Measurements from ENCODE around the gene CENPP. TPM values are rescaled to one million over a fixed set of nuclear protein-coding genes. Genes with fewer than 3 reads are reported as not detected.

The CENPP gene
- total RNA-seq, 4 donors from 2014 or later, result 2.9 to 8.3 (median 4.9) TPM

DNA sequence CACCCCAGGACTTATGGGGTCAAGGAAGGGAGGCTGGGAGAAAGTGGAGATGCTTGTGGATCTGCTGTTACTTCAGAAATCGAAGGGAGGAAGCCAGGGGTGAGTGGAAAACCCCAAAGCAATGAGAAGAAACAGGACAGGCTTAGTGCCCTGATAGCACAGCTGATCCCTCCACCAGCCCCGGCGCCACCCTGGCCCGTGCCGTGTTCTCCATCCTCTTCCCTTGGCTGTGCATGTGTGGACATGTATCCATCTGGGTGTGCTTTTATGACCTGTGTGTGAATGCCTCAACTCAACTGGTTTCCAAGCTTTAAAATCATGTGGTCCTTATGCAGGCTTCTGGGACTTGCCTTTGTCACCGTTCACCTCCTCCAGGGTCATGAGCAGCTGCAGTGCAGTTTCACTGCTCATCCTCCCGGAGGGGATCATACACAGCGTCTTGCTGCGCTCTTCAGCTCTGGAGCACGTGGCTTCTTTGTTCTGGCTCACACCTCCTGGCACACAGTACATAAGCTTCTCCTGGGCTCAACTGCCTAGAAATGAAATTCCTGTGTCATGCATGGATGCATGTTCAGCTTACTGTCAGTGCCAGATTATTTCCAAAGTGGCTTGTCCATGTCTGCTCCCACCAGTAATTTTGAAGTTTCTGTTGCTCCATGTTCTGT is 286.0 kb downstream of the CENPP start:
- Histone ChIP-seq H3K27ac (peak overlapping the region in 3 of 4 donors; percentile 70 to 91 (median 89)), H3K9me3 (no peaks in the 10 kb centered on the region), H3K4me1 (peaks cover 12 to 98% (median 30%) of the 10 kb centered on the region in 3 donors), H3K4me3 (no peak overlapping the region), H3K36me3 (peaks cover 0 to 35% of the 10 kb centered on the region in 2 donors), H3K27me3 (no peaks in the 10 kb centered on the region)
- no peak for TF ChIP-seq POLR2AphosphoS5 (IDR thresholded peaks at IDR 0.05)
- TF ChIP-seq EP300 (IDR thresholded peaks at IDR 0.05), result no peak
- TF ChIP-seq, protein P1, sequence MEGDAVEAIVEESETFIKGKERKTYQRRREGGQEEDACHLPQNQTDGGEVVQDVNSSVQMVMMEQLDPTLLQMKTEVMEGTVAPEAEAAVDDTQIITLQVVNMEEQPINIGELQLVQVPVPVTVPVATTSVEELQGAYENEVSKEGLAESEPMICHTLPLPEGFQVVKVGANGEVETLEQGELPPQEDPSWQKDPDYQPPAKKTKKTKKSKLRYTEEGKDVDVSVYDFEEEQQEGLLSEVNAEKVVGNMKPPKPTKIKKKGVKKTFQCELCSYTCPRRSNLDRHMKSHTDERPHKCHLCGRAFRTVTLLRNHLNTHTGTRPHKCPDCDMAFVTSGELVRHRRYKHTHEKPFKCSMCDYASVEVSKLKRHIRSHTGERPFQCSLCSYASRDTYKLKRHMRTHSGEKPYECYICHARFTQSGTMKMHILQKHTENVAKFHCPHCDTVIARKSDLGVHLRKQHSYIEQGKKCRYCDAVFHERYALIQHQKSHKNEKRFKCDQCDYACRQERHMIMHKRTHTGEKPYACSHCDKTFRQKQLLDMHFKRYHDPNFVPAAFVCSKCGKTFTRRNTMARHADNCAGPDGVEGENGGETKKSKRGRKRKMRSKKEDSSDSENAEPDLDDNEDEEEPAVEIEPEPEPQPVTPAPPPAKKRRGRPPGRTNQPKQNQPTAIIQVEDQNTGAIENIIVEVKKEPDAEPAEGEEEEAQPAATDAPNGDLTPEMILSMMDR (IDR thresholded peaks at IDR 0.05), result no peak
- no peak for TF ChIP-seq POLR2A (IDR thresholded peaks at IDR 0.05)
- 47 to 76% methylated on average over 3 to 10 of the region's 10 CpGs for WGBS, 2 donors (ENCODE audit: low coverage in 1 of 2)
- no peak for ATAC-seq

DNA sequence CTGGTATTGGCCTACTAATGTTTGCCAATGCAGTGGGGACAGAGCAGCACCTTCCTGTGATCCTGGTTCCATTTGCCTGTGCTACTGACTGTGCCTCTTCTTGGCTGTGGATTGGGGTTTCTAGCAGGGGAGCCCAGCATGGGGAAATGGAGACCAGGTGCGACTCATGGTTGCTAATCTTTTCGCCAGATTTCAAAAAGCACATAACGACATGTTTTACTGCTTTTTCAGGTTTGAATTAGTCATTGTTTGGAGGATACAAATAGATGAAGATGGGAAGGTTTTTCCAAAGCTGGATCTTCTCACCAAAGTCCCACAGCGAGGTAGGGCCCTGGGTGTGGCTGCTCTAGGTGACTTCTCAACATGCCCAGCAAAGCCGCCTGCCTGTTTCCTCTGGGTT is 286.5 kb downstream of the CENPP start:
- TF ChIP-seq, protein P1 (IDR thresholded peaks at IDR 0.05), result no peak
- TF ChIP-seq POLR2A (IDR thresholded peaks at IDR 0.05), result no peak
- TF ChIP-seq EP300 (IDR thresholded peaks at IDR 0.05), result no peak
- TF ChIP-seq POLR2AphosphoS5 (IDR thresholded peaks at IDR 0.05), result no peak
- H3K36me3 ChIP-seq, result peaks cover 0 to 35% of the 10 kb centered on the region in 2 donors
- WGBS, 2 donors (ENCODE audit: low coverage in 1 of 2), result 89 to 93% methylated on average over 4 to 5 of the region's 5 CpGs
- no peaks in the 10 kb centered on the region for H3K9me3 ChIP-seq
- ATAC-seq, result no peak
- H3K27ac ChIP-seq, result peak overlapping the region in 3 of 4 donors; percentile 70 to 91 (median 89)
- peaks cover 15 to 98% (median 34%) of the 10 kb centered on the region in 3 donors for H3K4me1 ChIP-seq
- no peak overlapping the region for H3K4me3 ChIP-seq
- H3K27me3 ChIP-seq, result no peaks in the 10 kb centered on the region

DNA sequence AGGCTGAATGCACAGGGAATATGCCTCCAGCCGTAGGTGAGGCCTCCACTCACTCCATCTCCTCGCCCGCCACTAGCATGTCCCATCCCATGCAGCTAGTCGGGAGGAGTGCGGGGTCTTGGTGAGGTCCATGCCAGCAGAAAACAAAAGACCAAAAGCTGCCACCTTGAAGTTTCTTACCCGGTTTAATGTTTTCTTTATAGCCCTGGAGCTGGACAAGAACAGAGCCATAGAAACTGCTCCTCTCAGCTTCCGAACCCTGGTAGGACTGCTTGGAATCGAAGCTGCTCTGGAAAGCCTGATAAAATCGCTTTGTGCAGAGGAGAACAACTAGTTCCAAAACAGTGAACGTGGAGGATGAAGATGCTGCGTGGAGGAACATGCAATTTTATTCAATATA is 287.1 kb downstream of the CENPP start:
- TF ChIP-seq, protein P1 (IDR thresholded peaks at IDR 0.05), result no peak
- TF ChIP-seq POLR2AphosphoS5 (IDR thresholded peaks at IDR 0.05), result no peak
- TF ChIP-seq EP300 (IDR thresholded peaks at IDR 0.05), result no peak
- no peak for TF ChIP-seq POLR2A (IDR thresholded peaks at IDR 0.05)
- Histone ChIP-seq H3K4me3 (no peak overlapping the region), H3K36me3 (peaks cover 0 to 39% of the 10 kb centered on the region in 2 donors)

GRCh38 chr9:92613268-92614122 is 287.7 kb downstream of the CENPP start:
- H3K4me1 ChIP-seq, result peaks cover 25 to 98% (median 38%) of the 10 kb centered on the region in 3 donors
- WGBS, 2 donors (ENCODE audit: low coverage in 1 of 2), result 86 to 92% methylated on average over 5 to 16 of the region's 23 CpGs
- ATAC-seq, result no peak
- H3K9me3 ChIP-seq, result no peaks in the 10 kb centered on the region
- no peak for TF ChIP-seq POLR2A (IDR thresholded peaks at IDR 0.05)
- no peak for TF ChIP-seq EP300 (IDR thresholded peaks at IDR 0.05)
- TF ChIP-seq, protein P1 (IDR thresholded peaks at IDR 0.05), result no peak
- TF ChIP-seq POLR2AphosphoS5 (IDR thresholded peaks at IDR 0.05), result no peak
- H3K27ac ChIP-seq, result peak overlapping the region in 3 of 4 donors; percentile 70 to 91 (median 89)
- H3K4me3 ChIP-seq, result no peak overlapping the region
- peaks cover 0 to 39% of the 10 kb centered on the region in 2 donors for H3K36me3 ChIP-seq
- H3K27me3 ChIP-seq, result no peaks in the 10 kb centered on the region

More for the DNA sequence above, 287.1 kb downstream of the CENPP start:
- peak overlapping the region in 3 of 4 donors; percentile 70 to 91 (median 89) for H3K27ac ChIP-seq
- no peaks in the 10 kb centered on the region for H3K9me3 ChIP-seq
- 10 to 79% methylated on average over 2 to 6 of the region's 11 CpGs for WGBS, 2 donors (ENCODE audit: low coverage in 1 of 2)
- H3K27me3 ChIP-seq, result no peaks in the 10 kb centered on the region
- no peak for ATAC-seq
- peaks cover 19 to 98% (median 36%) of the 10 kb centered on the region in 3 donors for H3K4me1 ChIP-seq

All from gastroesophageal sphincter (tissue), 4 donors.